Kidney (tissue), 14 donors: Measurements from ENCODE around the gene KPTN. TPM values are rescaled to one million over a fixed set of nuclear protein-coding genes. Genes with fewer than 3 reads are reported as not detected.

ENCODE experiments used
- DNase-seq, 5 donors: peaks; one replicate each; pipeline ENCODE4 v3.0.0-alpha.2; 2013 to 2020
- FAIRE-seq: peaks from 2 replicates; lab custom pipeline; 2012; peaks lifted over from hg19 to GRCh38; lab: Jason Lieb, UNC
- H3K27ac ChIP-seq, 2 donors: one replicate each; pipeline ENCODE4 v1.7.0; 2013; ENCODE audit warnings: low read depth in 2 of 2, low read length in 2 of 2, inconsistent platforms in 1 of 2
- H3K27me3 ChIP-seq: one replicate; pipeline ENCODE4 v1.7.1; 2013; ENCODE audit warnings: low read length, inconsistent platforms; ENCODE audit not compliant: control insufficient read depth, insufficient read depth
- H3K36me3 ChIP-seq, 3 donors: one replicate each; pipeline versions ENCODE4 v1.7.0 to v1.7.1; 2013; ENCODE audit warnings: low read length in 3 of 3, control low read depth in 1 of 3, inconsistent platforms in 1 of 3; ENCODE audit not compliant: insufficient read depth in 3 of 3, control insufficient read depth in 2 of 3
- H3K4me1 ChIP-seq, 3 donors: one replicate each; pipeline versions ENCODE4 v1.7.0 to v1.7.1; 2013; ENCODE audit warnings: low read length in 3 of 3, inconsistent platforms in 1 of 3, low read depth in 1 of 3; ENCODE audit not compliant: control insufficient read depth in 2 of 3, insufficient read depth in 2 of 3
- H3K4me3 ChIP-seq, 3 donors: one replicate each; pipeline versions ENCODE4 v1.7.0 to v1.8.1; 2013; ENCODE audit warnings: low read length in 3 of 3, control low read depth in 1 of 3, inconsistent platforms in 1 of 3
- H3K9ac ChIP-seq, 3 donors: one replicate each; pipeline versions ENCODE4 v1.7.0 to v1.7.1; 2013; ENCODE audit warnings: low read length in 3 of 3, control low read depth in 1 of 3, inconsistent platforms in 1 of 3
- H3K9me3 ChIP-seq, 3 donors: one replicate each; pipeline versions ENCODE4 v1.7.0 to v1.7.1; 2013; ENCODE audit warnings: low read length in 3 of 3, control low read depth in 1 of 3, inconsistent platforms in 1 of 3; ENCODE audit not compliant: control insufficient read depth in 2 of 3, insufficient read depth in 1 of 3
- CTCF ChIP-seq: IDR thresholded peaks from 3 replicates; pipeline ENCODE4 v1.5.1; 2012; ENCODE audit warnings: mild to moderate bottlenecking, moderate library complexity, borderline replicate concordance; ENCODE audit not compliant: insufficient read depth; ENCODE audit errors: extremely low read depth
- intact Hi-C: fragments of 100-400 bp; cut with DNase I; formaldehyde crosslinking; loops from one replicate; pipeline ENCODE4 v1.11.1; 2022
- polyA plus RNA-seq: library from polyadenylated mRNA; stranded (reverse); fragments of 350-450 nt; fragmentation: Illumina TruSeq; extraction: RNeasy Lipid Tissue Mini Kit (QIAGEN cat#74804); gene quantifications from one replicate; pipeline ENCODE4 v1.2.3, GENCODE V29; 2014; ENCODE audit warnings: low read depth, low replicate concordance; ENCODE audit not compliant: insufficient read depth
- total RNA-seq: library from RNA; stranded (reverse); fragmentation: NEBNext Ultra II Directional; extraction: Animal tissue kit (Norgen Biotek cat#: 25700); gene quantifications from one replicate; pipeline ENCODE4 v1.2.1, GENCODE V29; 2021
- donor health status: control.
- donor health status: control.
- donor health status: control.
- donor health status: control.
- donor health status: control.
- donor health status: DM: yes; HTN: yes; CAD: no.
- donor health status: Normal renal cell carcinoma (clear cell type).

Gene KPTN
- total and polyA plus RNA-seq, 2 donors from 2014 or later: 7.4 to 25.5 TPM

- Histone ChIP-seq H3K27me3 (no peaks in the 10 kb centered on the region), H3K4me3 (no peak overlapping the region), H3K36me3 (no peaks in the 10 kb centered on the region), H3K27ac (peak overlapping the region in 1 of 2 donors; percentile 30), H3K4me1 (peaks cover 0 to 3% (median 0%) of the 10 kb centered on the region in 3 donors), H3K9ac (no peak overlapping the region), H3K9me3 (no peaks in the 10 kb centered on the region)
- no peak for FAIRE-seq
- no peak for TF ChIP-seq CTCF
- no peak for DNase-seq
- intact Hi-C loops: no loop called here
These were observed 37.6 kb upstream of the KPTN start for GRCh38 chr19:47521473-47522180.

GRCh38 chr19:47520839-47521238 is 36.8 kb upstream of the KPTN start:
- Histone ChIP-seq H3K4me1 (peaks cover 0 to 3% (median 0%) of the 10 kb centered on the region in 3 donors), H3K27me3 (no peaks in the 10 kb centered on the region), H3K9ac (no peak overlapping the region), H3K36me3 (no peaks in the 10 kb centered on the region), H3K27ac (no peak overlapping the region), H3K9me3 (no peaks in the 10 kb centered on the region), H3K4me3 (no peak overlapping the region)
- DNase-seq (no peak), FAIRE-seq (no peak)
- no peak for TF ChIP-seq CTCF
- intact Hi-C loops: no loop called here

GRCh38 chr19:47520343-47520806 is 36.4 kb upstream of the KPTN start:
- FAIRE-seq (no peak), DNase-seq (no peak)
- Histone ChIP-seq H3K4me1 (peaks cover 0 to 3% (median 0%) of the 10 kb centered on the region in 3 donors), H3K9me3 (no peaks in the 10 kb centered on the region), H3K36me3 (no peaks in the 10 kb centered on the region), H3K4me3 (no peak overlapping the region), H3K27me3 (no peaks in the 10 kb centered on the region), H3K27ac (no peak overlapping the region), H3K9ac (no peak overlapping the region)
- no peak for TF ChIP-seq CTCF
- intact Hi-C loops: no loop called here
